ENCODE results near the gene NGF. TPM values are rescaled to one million over a fixed set of nuclear protein-coding genes. Genes with fewer than 3 reads are reported as not detected.

The NGF gene
- total and polyA plus RNA-seq, 11 donors: 0.94 to 13.6 (median 2.9) TPM

DNA sequence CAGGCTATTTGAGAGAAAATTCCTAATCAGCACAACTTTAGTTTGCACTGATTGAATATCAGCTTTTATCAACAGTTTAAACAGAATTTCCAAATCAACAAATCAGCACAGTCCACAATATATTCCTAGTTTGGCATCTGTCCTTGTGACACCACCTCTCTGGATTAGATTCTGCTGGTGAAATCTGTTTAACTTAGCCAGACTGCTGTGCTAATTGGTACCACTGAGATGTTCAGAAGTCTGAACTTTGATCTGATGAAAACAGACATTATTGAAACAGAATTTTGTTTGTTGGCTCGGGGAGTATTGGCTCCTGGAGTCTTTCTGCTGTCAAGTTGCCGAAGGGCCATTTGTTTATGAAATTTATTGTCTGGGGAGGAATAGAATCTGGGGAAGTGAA, 17.0 kb upstream of the NGF start:
- H3K36me3 ChIP-seq: no peaks in the 10 kb centered on the region
- peaks cover 0 to 4% (median 0%) of the 10 kb centered on the region in 12 donors for H3K4me1 ChIP-seq
- intact Hi-C loops (cut with DNase I): no loop called here
- ATAC-seq (no peak), DNase-seq (no peak)
- H3K9me3 ChIP-seq: no peaks in the 10 kb centered on the region
- no peaks in the 10 kb centered on the region for H3K27me3 ChIP-seq
- no peak overlapping the region for H3K4me3 ChIP-seq
- no peak for TF ChIP-seq POLR2A (IDR thresholded peaks at IDR 0.05)
- TF ChIP-seq, protein P1, sequence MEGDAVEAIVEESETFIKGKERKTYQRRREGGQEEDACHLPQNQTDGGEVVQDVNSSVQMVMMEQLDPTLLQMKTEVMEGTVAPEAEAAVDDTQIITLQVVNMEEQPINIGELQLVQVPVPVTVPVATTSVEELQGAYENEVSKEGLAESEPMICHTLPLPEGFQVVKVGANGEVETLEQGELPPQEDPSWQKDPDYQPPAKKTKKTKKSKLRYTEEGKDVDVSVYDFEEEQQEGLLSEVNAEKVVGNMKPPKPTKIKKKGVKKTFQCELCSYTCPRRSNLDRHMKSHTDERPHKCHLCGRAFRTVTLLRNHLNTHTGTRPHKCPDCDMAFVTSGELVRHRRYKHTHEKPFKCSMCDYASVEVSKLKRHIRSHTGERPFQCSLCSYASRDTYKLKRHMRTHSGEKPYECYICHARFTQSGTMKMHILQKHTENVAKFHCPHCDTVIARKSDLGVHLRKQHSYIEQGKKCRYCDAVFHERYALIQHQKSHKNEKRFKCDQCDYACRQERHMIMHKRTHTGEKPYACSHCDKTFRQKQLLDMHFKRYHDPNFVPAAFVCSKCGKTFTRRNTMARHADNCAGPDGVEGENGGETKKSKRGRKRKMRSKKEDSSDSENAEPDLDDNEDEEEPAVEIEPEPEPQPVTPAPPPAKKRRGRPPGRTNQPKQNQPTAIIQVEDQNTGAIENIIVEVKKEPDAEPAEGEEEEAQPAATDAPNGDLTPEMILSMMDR (IDR thresholded peaks at IDR 0.05): no peak
- no peak overlapping the region for H3K27ac ChIP-seq
- WGBS, 4 donors: 56 to 67% (median 65%) methylated on average over 2 of the region's 2 CpGs

DNA sequence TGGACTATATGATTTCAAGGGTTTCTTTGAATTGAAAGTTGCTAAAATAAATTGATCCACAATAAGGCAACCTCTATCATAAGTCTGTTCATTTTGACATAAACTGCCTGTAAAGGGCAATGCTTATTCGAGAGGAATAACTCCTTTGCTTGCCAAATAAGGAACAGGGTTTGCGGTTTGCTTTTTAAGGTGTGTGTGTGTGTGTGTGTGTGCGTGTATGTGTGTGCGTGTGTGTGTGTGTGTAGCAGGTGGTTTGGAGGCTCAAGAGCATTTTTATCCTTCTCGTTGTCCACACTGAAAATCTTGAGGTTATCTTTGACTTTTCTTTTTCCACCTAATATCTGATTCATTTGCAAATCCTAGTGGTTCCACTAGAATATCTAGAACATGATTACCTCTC, 13.1 kb upstream of the NGF start:
- Histone ChIP-seq H3K4me1 (peaks cover 0 to 4% (median 0%) of the 10 kb centered on the region in 12 donors), H3K9me3 (no peaks in the 10 kb centered on the region), H3K36me3 (no peaks in the 10 kb centered on the region), H3K27ac (no peak overlapping the region), H3K4me3 (no peak overlapping the region), H3K27me3 (no peaks in the 10 kb centered on the region)
- WGBS, 4 donors: 70 to 89% (median 77%) methylated on average over 5 of the region's 5 CpGs
- intact Hi-C loops (cut with DNase I): no loop called here
- no peak for TF ChIP-seq POLR2A (IDR thresholded peaks at IDR 0.05)
- TF ChIP-seq, protein P1 (IDR thresholded peaks at IDR 0.05): no peak
- no peak for ATAC-seq
- no peak for DNase-seq

DNA sequence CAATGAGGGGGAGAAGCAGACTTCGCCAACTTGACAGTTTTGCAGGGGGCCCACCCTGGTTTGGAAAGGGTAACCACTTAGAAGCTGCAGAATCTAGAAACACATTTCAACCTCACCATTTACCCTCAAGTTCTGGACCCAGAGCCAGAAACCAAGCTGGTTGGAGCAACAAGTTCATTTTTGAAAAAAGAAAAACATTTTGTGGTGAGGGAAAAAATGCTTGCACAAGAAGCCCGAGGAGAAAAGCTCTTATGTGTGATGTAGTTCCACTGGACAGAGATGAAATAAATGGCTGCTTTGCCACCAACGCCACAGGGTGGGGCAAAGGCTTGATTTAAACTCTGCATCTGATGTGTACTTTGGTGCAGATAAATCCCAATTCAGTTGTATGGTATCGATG, 10.6 kb upstream of the NGF start:
- intact Hi-C loops (cut with DNase I): loop anchor here in 1 of 10 donors (10.0 kb wide), 1 partner anchor 116 kb away; no protein-coding TSS in a partner anchor
- no peak overlapping the region for H3K27ac ChIP-seq
- no peak for TF ChIP-seq POLR2A (IDR thresholded peaks at IDR 0.05)
- TF ChIP-seq, protein P1 (IDR thresholded peaks at IDR 0.05): no peak
- H3K27me3 ChIP-seq: no peaks in the 10 kb centered on the region
- no peak overlapping the region for H3K4me3 ChIP-seq
- ATAC-seq (no peak), DNase-seq (no peak)
- H3K4me1 ChIP-seq: peaks cover 0 to 3% (median 0%) of the 10 kb centered on the region in 12 donors
- 83 to 90% (median 87%) methylated on average over 4 of the region's 4 CpGs for WGBS, 4 donors
- H3K36me3 ChIP-seq: no peaks in the 10 kb centered on the region
- no peaks in the 10 kb centered on the region for H3K9me3 ChIP-seq

DNA sequence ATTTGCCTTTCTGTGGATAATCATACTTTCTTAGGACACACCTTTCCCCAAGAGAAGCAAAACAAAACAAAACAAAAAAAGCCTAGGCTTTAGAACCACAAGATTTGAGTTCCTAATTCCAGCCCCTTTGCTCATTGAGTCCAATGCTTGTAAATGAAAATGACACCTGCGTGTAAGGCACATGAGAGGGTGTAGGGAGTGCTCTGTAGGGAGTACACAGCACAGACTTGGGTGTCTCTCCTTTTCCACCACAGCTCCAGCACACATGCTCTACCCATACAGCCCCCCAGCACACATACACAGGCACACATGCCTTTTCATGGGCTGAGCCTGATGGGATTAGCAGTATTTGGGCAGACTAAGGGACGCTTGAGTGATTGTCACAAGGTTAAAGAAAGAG, 9.2 kb upstream of the NGF start:
- WGBS, 4 donors: 71 to 87% (median 80%) methylated on average over 2 of the region's 2 CpGs
- TF ChIP-seq, protein P1 (IDR thresholded peaks at IDR 0.05): no peak
- TF ChIP-seq POLR2A (IDR thresholded peaks at IDR 0.05): no peak
- DNase-seq (no peak), ATAC-seq (peak in 1 of 4 donors; percentile 39)
- no peak overlapping the region for H3K27ac ChIP-seq
- peaks cover 0 to 3% (median 0%) of the 10 kb centered on the region in 12 donors for H3K4me1 ChIP-seq
- H3K4me3 ChIP-seq: no peak overlapping the region
- no peaks in the 10 kb centered on the region for H3K9me3 ChIP-seq
- intact Hi-C loops (cut with DNase I): loop anchor here in 1 of 10 donors (10.0 kb wide), 1 partner anchor 118 kb away; no protein-coding TSS in a partner anchor
- no peaks in the 10 kb centered on the region for H3K36me3 ChIP-seq
- H3K27me3 ChIP-seq: no peaks in the 10 kb centered on the region

All from heart left ventricle (tissue), 16 donors.